Stimulated activated CD4-positive, alpha-beta T cell treated with anti-CD3 and anti-CD28 coated beads, Interleukin-4, amount 100 ng/mL, for 4 hours (primary cell): ENCODE results near the gene TFRC.
"Not testable (repeated sequence)": the region's sequence is repeated elsewhere in the genome, so short reads cannot be mapped to it uniquely, and the experiment has no call there.

Experiments used
- DNase-seq, 2 experiments: peaks; one replicate each; pipeline ENCODE4 v3.0.0-alpha.2; 2020

TFRC gene

DNA sequence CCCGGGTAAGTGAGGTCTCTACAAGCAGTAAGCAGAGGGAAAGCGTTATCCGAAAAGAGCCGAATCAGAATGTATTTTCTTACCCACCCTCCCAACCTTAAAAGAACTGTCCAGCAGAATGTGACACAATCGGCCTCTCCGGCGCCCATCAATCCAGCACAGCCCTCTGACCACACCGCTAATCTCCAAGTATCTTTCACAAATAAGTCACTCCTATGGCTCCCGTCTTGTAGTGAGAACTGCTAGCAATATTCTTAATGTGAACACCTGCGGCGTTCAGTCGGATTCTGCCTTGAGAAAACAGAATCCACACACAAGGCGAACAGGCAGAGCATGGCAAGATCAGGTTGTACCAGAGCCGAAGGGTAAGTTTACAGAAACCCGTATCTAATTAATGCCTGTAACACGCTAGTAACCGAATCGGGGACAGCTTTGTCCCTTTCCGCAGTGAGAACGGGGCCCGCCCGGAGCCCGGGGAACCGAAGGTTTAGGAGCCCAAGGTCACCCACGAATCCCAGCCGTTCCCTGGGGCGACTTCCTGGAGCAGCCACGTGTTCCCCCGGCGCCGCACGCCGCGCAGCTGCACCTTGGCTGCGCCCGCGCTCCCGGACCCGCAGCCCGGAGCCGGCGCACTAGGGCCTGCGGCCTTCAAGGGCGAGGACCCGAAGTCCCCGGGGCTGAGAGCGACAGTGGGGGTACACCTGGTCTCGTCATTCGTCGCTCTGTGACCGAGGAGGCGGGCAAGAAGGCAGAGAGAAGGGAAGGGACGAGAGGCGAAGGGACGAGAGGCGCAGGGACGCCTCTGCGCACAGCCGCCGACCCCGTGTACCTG lies 672 bp downstream of the TFRC start:
- DNase-seq, result peak; percentile 54

DNA sequence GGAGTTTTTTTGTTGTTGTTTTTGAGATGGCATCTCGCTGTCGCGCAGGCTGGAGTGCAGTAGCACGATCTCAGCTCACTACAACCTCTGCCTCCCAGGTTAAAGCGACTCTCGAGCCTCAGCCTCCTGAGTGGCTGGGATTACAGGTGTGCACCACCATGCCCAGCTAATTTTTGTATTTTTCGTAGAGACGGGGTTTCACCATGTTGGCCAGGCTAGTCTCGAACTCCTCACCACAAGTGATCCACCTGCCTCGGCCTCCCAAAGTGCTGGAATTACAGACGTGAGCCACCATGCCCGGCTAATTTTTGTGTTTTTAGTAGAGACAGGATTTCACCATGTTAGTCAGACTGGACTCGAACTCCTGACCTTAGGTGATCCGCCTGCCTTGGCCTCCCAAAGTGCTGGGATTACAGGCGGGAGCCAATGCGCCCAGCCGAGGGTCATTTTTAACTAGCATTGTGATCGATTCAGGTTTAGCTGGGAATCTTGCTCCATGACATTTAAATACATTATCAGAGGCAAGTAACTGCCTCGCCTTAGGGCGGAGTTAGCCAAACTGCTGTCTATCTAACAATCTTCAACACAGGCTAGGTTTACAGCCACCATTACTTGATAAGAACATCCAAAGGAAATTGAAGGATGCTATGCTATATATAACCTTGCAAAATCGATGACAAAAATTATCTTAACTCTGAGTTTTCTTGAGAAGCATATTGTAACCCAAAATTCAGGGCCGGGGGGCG lies 1.6 kb downstream of the TFRC start:
- DNase-seq, result not testable (repeated sequence)

- no peak for DNase-seq
Measured at GRCh38 chr3:196079682-196080081, 2.2 kb downstream of the TFRC start.

GRCh38 chr3:196075013-196075412 lies 6.9 kb downstream of the TFRC start:
- DNase-seq, result no peak

GRCh38 chr3:196073255-196073753 lies 8.6 kb downstream of the TFRC start:
- peak; percentile 45 to 64 for DNase-seq

GRCh38 chr3:196072313-196072712 lies 9.6 kb downstream of the TFRC start:
- DNase-seq, result no peak

GRCh38 chr3:196068812-196069211 lies 13.1 kb downstream of the TFRC start:
- not testable (repeated sequence) for DNase-seq

DNA sequence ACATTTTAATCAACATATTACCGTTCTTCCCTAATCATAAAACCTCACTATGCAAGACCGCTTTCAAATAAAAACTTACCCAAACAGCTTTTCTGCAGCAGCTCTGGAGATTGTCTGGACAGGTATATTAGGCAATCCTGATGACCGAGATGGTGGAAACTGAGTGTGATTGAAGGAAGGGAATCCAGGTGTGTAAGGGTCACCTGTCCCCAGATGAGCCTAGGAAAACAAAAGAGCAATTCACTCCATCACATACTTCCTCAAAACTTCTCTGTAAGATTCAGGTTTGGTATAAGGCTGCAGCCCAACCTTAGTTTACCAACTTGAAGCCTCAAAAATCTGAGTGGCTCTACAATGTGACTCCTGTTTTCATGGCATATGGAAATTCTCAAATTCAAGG lies 14.5 kb downstream of the TFRC start:
- no peak for DNase-seq

DNA sequence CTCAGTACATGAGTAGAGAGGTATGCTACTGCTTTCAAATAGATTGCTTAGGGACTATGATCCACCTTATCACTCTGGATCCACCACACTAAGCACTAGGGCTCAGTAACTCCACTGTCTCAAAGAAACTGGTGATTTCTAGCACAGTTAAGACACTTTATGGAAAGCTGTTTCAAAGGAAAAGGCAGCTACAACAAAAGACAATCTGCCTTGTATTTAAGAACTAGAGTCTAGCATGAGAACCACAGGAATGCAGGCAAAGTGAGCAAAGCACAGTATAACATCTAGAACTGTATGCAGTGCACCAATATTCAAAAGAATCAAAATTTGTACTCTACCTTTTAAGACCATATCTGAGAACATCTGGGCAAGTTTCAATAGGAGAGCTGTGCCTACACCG lies 17.9 kb downstream of the TFRC start:
- no peak for DNase-seq

DNA sequence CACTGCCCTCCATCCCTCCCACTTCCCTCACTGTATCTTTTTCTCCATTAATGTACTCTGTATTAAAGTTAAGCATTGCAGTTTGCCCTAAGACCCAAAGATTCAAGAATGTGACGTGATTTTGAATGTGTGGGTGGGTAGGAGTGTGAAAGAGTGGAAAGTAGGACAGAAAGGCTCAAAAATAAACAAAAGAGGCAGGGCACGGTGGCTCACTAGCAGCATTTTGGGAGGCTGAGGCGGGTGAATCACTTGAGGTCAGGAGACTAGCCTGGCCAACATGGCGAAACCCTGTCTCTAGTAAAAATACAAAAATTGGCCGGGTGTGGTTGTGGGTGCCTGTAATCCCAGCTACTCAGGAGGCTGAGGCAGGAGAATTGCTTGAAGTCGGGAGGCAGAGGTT lies 18.4 kb downstream of the TFRC start:
- no peak for DNase-seq

GRCh38 chr3:196063049-196063448 lies 18.8 kb downstream of the TFRC start:
- no peak for DNase-seq

DNA sequence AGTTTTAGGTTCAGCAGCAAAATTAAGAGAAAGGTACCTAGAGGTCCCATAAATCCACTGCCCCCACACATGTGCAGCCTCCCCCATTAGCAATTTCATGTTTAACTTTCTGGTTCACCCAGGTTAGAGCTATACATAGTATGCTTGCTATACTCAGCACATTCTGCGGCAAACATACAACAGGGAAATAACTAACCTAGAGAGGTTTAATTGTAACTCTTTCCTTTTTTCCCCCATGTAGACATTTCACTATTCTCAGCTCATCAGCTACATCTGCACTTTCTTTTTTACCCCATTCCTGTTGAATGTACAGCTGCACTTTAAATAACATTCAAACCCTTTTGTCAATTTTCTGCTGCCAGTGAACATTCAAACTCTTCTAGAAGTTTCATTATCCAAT lies 21.1 kb downstream of the TFRC start:
- DNase-seq, result no peak

DNA sequence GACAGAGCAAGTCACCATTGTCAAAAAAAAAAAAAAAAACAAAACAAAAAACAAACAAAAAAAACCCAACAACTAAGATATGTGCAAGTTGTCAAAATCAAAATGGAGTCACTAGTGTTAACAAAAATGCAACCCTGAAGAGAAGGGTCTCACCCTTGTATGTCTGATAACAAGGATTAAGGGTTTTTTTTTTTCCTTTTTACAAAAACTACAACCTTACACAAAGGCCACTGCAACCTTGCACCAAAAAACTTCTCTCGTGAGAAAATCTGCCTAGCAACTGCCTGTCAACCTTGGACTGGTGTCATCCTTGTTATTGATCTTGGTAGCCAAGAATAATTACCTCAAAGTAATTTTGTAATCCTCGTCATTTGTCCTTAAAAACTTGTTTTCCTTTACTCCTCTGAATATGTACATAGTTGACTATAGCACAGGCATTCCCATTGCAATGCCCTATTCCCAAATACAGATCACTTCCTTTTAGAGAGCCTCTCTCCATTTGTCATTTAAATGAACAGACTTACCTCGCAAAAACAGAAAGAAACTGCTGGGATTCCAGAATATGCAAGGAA lies 24.0 kb downstream of the TFRC start:
- DNase-seq, result no peak

DNA sequence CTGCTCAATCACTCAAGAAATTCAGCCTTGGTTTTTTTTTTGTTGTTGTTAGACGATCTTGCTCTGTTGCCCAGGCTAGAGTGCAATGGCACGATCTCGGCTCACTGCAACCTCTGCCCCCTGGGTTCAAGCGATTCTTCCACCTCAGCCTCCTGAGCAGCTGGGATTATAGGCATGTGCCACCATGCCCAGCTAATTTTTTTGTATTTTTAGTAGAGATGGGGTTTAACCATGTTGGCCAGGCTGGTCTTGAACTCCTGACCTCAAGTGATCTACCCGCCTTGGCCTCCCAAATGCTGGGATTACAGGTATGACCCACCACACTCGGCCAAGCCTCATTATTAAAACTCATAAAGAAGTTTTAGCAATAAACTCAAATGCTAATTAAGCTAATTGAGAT lies 25.5 kb downstream of the TFRC start:
- not testable (repeated sequence) for DNase-seq

DNA sequence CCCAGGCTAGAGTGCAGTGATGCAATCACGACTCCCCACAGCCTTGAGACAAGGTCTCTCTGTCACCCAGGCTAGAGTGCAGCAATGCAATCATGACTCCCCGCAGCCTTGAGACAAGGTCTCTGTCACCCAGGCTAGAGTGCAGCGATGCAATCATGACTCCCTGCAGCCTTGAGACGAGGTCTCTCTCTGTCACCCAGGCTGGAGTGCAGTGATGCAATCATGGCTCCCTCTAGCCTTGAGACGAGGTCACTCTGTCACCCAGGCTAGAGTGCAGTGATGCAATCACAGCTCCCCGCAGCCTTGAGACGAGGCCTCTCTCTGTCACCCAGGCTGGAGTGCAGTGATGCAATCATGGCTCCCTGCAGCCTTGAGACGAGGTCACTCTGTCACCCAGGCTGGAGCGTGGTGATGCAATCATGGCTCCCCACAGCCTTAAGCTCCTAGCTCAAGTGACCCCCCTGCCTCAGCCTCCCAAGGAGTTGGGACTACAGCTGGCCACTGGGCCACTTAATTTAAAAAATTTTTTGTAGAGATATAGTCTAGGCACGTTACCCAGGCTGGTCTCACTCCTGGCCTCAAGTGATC lies 26.1 kb downstream of the TFRC start:
- DNase-seq, result no peak

DNA sequence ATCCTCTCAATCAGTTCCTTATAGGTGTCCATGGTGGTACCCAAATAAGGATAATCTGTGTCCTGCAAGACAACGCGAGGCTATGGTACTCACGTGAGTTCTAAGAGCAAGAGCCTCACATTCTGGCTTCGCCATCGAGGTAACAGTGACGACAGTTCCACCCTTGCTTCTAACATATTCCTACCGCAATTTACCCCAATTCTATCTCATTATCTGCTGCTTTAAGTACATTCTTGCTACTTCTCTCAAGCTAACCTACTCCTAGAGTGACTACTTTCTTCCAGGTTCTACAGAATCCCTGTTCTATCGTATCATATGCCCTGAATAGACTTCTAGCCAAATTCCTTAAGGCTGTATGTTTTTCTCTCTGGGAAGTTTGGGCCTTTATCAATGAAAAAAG lies 26.6 kb downstream of the TFRC start:
- no peak for DNase-seq

DNA sequence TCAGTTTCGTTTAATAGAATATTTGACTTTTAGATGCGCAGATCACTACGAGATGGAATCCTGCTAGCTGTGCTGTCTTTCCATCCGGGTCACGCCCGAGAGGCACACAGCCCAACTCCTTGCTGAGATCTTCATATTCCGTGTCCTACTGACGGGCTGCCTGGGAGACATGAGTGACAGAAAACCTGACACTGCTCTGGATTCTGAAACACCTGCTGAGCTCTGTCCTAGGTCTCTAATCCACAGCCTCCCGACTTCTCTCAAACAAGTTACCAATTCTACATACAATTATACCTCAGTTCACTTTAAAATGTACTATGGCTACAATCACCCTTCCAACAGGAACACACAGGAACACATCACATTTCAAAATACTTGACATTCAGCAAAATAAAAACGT lies 27.2 kb downstream of the TFRC start:
- DNase-seq, result no peak

- DNase-seq, result no peak
Measured at GRCh38 chr3:196053487-196053886, 28.4 kb downstream of the TFRC start.

- no peak for DNase-seq
Measured at GRCh38 chr3:196051282-196052076, 30.4 kb downstream of the TFRC start.

DNA sequence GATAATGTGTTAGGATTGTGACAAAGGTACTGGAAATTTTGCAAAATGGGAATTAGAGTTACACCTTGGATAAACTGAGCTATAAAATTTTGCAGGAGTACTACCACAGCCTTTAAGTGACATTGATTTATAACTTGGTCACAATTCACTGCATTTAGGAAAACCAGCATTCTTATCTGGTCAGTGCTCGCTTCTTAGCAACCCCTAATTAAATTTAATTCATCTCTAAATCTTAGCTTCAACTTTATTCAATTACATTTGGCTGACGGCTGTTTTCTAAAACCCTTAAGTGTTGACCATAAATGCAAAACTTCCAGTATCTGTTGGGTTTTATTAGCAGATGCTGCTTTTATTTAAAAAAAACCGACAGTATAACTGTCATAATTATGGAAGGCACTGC lies 31.3 kb downstream of the TFRC start:
- DNase-seq, result no peak

DNA sequence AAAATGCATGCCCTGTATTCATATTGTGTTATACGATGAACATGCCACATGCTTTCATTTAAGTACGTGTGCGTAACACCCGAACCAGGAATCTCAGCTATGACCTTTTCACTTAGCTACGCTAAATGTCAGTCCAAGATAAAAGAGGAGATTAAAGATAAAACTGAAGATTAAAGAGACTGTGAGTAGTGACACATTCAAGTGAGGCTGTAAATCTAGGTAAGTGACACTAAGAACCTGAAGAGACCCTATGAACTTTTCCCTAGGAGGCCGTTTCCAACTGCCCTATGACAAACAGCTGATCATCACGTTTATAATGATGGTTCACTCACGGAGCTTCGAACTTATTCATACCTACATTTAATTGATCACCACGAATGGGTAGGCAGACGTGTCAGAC lies 32.2 kb downstream of the TFRC start:
- no peak for DNase-seq

DNA sequence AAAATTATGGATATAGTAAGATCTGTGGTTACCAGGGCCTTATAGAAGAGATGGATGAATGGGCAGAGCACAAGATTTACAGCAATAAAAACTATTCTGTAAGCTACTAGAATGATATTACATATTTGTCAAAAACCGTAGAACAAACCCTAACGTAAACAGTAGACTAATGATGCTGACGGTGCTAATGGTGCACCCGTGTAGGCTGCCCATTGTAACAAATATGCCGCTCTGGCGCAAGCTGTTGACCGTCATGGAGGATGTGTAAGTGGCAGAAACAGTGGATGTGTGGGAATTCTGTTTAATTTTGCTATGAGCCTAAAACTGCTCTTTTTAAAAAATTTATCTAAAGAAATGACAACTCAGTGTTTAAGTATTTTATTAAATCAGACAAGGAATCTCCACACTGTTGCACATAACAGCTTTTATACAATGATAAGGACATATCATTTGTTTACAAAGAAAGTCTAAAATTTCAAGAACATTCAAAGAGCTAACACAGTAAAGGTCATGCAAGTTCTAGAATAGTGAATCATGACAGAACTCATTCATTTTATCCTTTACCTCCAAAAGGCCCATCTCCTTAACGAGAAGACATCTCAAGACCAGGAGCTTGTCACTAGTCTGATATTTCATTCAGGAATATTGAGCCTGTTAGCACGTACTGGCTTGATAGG lies 32.8 kb downstream of the TFRC start:
- no peak for DNase-seq
